Measurements from ENCODE around the gene MSL2. TPM values are rescaled to one million over a fixed set of nuclear protein-coding genes. Genes with fewer than 3 reads are reported as not detected.

The MSL2 gene
- total and polyA plus RNA-seq, 2 of the 8 experiments (the other 6 are each of a cell fraction or from before 2014, with no cell fraction given), result 9.1 to 41.8 TPM

DNA sequence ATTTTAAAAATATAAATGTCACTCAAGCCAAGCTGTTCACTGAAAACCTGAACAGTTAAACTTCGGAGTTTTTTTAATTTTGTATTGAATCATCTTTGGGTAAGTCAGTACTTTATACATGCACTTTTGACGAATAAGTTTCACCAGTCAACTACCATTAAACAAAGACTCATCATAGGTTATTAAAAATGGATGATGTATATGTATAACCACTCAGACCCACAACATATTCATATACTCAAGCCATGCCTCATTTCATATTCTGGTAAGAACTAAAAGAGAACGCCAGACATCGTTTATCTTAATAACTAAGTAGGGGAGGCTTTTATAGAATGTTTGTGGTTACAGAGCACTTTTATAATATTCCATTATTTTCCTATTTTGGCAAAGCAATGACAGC is 18.3 kb downstream of the MSL2 start (continued):
- TF ChIP-seq CHD7 (IDR thresholded peaks at IDR 0.05; ENCODE audit: insufficient replicate concordance, low read length), result no peak
- TF ChIP-seq GTF2F1 (IDR thresholded peaks at IDR 0.05; ENCODE audit: borderline replicate concordance, low read depth, low read length), result no peak
- TF ChIP-seq SAP30 (IDR thresholded peaks at IDR 0.05; ENCODE audit: insufficient read depth, insufficient replicate concordance, low read length), result no peak
- TF ChIP-seq SIRT6 (IDR thresholded peaks at IDR 0.05; ENCODE audit: low read length), result no peak
- no peak for TF ChIP-seq NANOG (IDR thresholded peaks at IDR 0.05; ENCODE audit: insufficient read depth, low read depth, low read length, poor library complexity, severe bottlenecking)
